Measurements from ENCODE around the gene LIG4. TPM values are rescaled to one million over a fixed set of nuclear protein-coding genes. Genes with fewer than 3 reads are reported as not detected.

LIG4 gene
- total RNA-seq, 1 experiment from 2014 or later: 12.2 TPM

DNA sequence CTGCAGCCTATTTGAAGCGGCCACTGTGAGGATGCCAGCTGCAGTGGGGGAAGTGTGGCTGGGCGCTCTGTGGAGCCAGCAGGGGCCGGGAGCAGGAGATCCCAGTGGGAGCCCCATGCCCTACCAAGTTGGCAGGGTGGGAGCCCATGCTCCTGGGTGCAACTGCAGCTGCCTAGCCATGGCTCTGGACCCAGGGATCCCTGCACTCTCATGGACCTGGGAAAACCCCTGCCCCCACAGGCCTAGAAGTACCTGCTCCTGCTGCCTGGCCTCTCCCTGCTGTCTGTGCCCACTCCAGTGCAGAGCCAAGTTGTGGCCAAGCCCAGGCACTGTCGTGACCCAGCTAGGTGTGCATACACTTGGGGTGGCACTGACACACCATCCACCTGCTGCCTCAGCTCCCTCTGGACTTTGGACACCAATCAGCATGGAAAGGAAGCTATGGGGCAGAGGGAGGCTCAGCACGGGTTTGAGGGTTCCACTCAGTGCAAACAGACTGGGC is 20.9 kb downstream of the LIG4 start:
- DNase-seq (ENCODE audit: low read depth): no peak

GRCh38 chr13:108193806-108194205 is 21.5 kb downstream of the LIG4 start:
- no peak for DNase-seq (ENCODE audit: low read depth)

DNA sequence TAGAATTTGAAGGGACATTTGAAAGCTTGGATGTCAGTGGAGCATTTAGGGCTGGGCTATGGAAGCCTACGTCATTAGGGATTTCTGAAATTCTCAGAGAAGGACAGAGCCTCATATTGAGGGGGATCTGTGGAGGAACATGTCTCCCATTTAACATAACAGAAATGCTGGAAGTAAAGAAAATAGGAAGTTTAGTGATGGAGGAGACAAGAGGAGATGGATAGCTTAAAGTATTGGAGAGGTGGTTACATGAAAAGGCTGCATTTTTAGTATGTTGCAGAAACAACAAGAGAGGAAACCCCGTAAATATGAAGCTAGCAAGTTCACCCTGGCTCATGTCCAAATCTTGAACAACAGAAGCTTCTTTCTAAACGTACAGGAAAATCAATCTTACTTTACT is 24.4 kb downstream of the LIG4 start:
- no peak for DNase-seq (ENCODE audit: low read depth)

DNA sequence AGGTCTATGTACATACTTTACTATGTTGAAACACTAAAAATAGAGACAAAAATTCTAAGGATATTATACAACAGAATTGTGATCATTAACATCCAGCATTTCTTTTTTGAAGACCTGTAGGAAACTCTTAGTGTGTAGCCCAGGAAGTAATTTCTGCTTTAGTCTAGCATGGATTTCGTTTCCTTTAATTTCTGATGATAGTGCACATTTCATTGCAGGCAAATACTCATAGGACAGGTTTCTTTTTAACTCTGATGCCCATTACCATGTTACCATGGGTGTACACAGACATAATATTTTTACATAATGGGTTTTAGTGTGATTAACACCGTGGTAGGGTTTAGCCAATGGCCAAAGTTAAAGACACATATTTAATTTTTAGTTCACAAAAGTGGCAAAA is 27.1 kb downstream of the LIG4 start:
- no peak for DNase-seq (ENCODE audit: low read depth)

DNA sequence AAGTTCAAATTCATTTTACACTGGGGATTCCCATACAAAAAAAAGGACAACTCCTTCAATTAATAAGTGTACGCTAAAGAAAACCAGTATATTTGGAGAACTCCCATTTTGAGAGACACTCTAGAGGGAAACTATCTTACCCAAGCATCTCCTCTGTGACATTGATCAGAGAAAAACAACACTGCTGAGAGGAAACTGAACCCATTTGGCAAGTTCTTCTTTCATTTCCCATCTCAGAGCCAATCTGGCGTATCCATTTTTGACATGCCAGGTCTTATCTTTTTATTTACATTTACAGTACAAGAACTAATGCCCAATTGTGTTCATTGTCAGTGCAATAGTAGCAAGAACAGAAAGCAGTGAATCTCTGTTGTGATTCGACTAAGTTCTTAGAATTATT is 30.1 kb downstream of the LIG4 start:
- DNase-seq (ENCODE audit: low read depth): no peak

GRCh38 chr13:108182652-108183051 is 32.7 kb downstream of the LIG4 start:
- DNase-seq (ENCODE audit: low read depth): no peak

GRCh38 chr13:108178078-108178477 is 37.3 kb downstream of the LIG4 start:
- DNase-seq (ENCODE audit: low read depth): no peak

DNA sequence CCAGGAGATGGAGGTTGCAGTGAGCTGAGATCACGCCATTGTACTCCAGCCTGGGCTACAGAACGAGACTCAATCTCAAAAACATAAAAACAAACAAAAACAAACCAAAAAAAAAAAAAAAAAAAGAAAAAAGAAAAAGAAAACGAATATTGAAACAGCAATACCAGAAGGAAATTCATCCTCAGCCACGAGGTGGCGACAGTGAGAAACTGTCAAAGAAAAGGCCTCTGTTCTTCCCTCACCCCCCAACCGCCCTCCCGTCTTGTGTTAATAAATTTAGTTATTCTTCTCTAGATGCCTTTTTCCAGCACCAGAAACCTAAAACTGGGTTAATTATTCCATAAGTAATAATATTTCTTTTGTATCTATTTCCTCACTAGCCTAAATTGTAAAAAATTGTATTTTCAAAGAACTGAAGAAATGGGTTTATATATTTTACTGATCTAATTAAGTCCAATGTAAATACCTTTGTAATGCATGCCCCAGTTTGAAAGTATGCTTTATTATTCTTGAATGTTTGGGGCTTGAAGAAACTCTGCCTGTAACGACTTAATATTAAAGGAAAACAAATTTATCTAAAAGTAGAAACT is 38.6 kb downstream of the LIG4 start:
- DNase-seq (ENCODE audit: low read depth): peak; percentile 13

GRCh38 chr13:108168929-108169328 is 46.4 kb downstream of the LIG4 start:
- no peak for DNase-seq (ENCODE audit: low read depth)

DNA sequence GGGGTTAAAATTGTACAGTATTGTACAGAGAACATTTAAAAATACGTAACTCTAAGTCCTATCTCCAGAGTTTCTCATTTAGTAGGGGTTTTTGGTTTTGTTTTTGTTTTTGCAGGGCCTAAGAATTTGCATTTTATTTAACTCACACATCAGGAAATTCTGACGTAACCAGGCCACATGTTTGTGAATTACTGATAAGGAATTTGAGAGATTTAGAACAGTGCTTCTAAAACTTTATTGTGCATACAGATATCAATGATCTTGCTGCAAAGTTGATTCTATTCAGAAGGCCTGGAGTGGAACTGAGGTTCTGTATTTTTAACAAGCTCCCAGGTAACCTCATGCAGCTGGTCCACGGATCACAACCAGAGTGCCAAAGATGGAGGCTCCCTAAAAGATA is 49.3 kb downstream of the LIG4 start:
- DNase-seq (ENCODE audit: low read depth): no peak

DNA sequence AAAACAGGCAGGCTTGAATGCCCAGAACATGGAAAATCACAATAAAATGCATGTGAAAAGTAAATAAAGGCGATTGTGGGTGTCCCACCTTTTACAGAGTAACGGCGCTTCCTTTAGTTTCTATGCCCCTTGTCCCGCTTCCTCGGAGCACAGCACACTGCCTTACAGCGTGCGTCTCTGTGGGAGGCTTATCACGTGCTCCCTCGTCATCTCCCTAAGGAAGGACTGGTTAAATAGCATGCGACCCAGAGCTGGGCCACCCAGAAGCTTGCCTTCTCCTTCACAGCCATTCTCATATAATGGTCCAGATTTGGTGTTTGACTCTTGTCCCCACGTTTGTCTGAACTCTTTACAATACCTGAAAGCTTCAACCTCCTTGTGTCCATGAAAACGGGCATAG is 56.6 kb downstream of the LIG4 start:
- DNase-seq (ENCODE audit: low read depth): no peak

Other genes with a start within 250 kb of the LIG4 start
- gene ABHD13, start 2.9 kb upstream of the LIG4 start, total RNA-seq (2014; rRNA removed; shearing (Covaris generic)): 3.2 and 3.4 TPM in 2 replicates
- 0.06 TPM in 1 of 2 replicates, not detected in the other for gene TNFSF13B, start 54.2 kb upstream of the LIG4 start, total RNA-seq (2014; rRNA removed; shearing (Covaris generic))

All from Daoy (cell line).